ENCODE results near the gene DDX10.

Gene DDX10

DNA sequence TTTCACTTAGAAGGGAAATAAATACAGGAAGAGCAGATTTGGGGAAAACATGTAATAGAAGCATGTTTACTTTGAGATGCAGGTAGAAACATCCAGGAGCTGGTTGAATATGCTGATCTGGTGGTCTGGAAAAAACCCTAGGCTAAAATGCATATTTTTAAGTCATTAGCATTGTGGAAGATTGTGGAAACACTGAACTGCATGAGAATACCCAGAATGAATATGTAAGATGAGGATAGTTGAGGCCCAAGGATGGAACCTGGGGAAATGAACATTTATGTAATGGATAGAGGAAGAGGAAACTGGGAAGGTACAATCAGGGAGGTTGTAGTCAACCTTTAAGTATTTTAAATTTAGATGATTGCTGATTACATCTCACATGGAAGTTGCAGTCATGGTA, 269.4 kb downstream of the DDX10 start:
- H3K4me3 ChIP-seq, result no peak overlapping the region
- in situ Hi-C loops (cut with MboI; ENCODE audit: low sequenced_read_pairs), result no loop called here
- no peak for DNase-seq (ENCODE audit: low spot score in 2 of 2)
- H3K27me3 ChIP-seq (ENCODE audit: low read depth), result no peaks in the 10 kb centered on the region
- H3K36me3 ChIP-seq (replicated peaks), result no peaks in the 10 kb centered on the region
- no peaks in the 10 kb centered on the region for H3K9me3 ChIP-seq
- H3K4me1 ChIP-seq, result peaks cover 19% of the 10 kb centered on the region

- peaks cover 20% of the 10 kb centered on the region for H3K4me1 ChIP-seq
- H3K9me3 ChIP-seq, result no peaks in the 10 kb centered on the region
- no peak for DNase-seq (ENCODE audit: low spot score in 2 of 2)
- in situ Hi-C loops (cut with MboI; ENCODE audit: low sequenced_read_pairs), result no loop called here
- no peak overlapping the region for H3K4me3 ChIP-seq
- no peaks in the 10 kb centered on the region for H3K27me3 ChIP-seq (ENCODE audit: low read depth)
- H3K36me3 ChIP-seq (replicated peaks), result no peaks in the 10 kb centered on the region
Measured at GRCh38 chr11:108934696-108935095, 269.8 kb downstream of the DDX10 start.

- Histone ChIP-seq H3K36me3 (replicated peaks) (no peaks in the 10 kb centered on the region), H3K9me3 (no peaks in the 10 kb centered on the region), H3K4me1 (peaks cover 20% of the 10 kb centered on the region), H3K27me3 (ENCODE audit: low read depth) (no peaks in the 10 kb centered on the region), H3K4me3 (no peak overlapping the region)
- DNase-seq (ENCODE audit: low spot score in 2 of 2), result no peak
- in situ Hi-C loops (cut with MboI; ENCODE audit: low sequenced_read_pairs), result no loop called here
Measured at GRCh38 chr11:108937746-108938145, 272.9 kb downstream of the DDX10 start.

DNA sequence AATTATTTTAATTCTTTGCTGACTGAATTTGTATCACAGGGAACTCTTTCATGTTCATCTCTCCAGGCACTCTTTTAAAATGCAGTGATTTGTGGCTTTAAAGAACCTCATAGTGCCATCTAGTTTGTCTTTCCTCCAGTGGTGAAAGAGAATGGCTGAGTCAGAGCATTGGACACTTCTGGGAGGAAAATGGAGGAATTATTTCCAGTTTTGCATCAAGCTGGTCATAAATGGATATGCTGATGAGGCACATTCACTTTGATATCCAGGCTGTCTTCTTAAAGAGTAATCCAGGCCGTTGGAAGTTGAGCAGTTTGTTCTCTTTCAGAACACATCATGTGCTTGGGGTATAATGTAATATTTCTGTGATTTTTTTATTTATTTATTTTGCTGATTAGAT, 273.7 kb downstream of the DDX10 start:
- H3K27me3 ChIP-seq (ENCODE audit: low read depth), result no peaks in the 10 kb centered on the region
- no peaks in the 10 kb centered on the region for H3K9me3 ChIP-seq
- in situ Hi-C loops (cut with MboI; ENCODE audit: low sequenced_read_pairs), result no loop called here
- H3K36me3 ChIP-seq (replicated peaks), result no peaks in the 10 kb centered on the region
- peaks cover 20% of the 10 kb centered on the region for H3K4me1 ChIP-seq
- H3K4me3 ChIP-seq, result no peak overlapping the region
- DNase-seq (ENCODE audit: low spot score in 2 of 2), result peak; percentile 31 to 75

DNA sequence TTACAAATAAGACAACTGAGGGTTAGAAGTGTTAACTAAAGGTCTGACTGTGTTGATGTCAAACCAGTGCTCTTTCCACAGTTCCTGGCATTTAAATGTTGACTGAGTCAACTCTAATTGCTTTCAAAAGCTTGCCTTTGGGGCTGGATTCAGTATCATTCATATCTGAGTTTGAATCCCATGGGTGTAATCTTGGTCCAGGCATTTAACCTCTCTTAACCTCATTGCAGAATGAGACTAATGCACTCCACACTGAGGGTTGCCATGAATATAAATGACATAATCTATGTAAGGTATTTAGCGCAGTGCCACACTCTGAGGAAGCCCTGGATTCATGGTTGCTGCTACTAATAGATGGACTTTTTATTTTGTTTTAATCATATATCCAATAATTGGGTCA, 274.3 kb downstream of the DDX10 start:
- Histone ChIP-seq H3K36me3 (replicated peaks) (no peaks in the 10 kb centered on the region), H3K27me3 (ENCODE audit: low read depth) (no peaks in the 10 kb centered on the region), H3K9me3 (no peaks in the 10 kb centered on the region), H3K4me3 (no peak overlapping the region), H3K4me1 (peaks cover 20% of the 10 kb centered on the region)
- peak; percentile 27 for DNase-seq (ENCODE audit: low spot score in 2 of 2)
- in situ Hi-C loops (cut with MboI; ENCODE audit: low sequenced_read_pairs), result no loop called here

DNA sequence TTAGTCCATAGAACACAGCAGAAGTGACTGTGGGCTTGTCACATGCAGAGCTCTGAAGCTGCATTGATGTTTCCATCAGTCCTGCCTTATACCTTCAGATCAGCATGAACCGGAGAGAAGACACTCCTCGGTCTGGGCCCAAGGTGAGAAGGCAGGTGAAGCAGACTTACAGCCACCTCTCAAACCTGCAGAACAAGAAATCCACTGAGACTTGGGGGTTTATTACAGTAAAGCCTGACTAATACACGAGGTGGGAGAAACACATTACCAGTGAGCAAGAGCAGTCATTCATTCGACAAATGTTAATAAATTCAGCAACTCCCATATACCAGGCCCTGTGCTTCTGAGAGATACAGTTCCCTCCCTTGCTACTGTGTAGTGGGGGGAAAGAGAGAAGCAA, 279.0 kb downstream of the DDX10 start:
- H3K4me1 ChIP-seq, result peaks cover 6% of the 10 kb centered on the region
- H3K36me3 ChIP-seq (replicated peaks), result no peaks in the 10 kb centered on the region
- DNase-seq (ENCODE audit: low spot score in 2 of 2), result no peak
- H3K4me3 ChIP-seq, result no peak overlapping the region
- in situ Hi-C loops (cut with MboI; ENCODE audit: low sequenced_read_pairs), result no loop called here
- H3K27me3 ChIP-seq (ENCODE audit: low read depth), result no peaks in the 10 kb centered on the region
- H3K9me3 ChIP-seq, result no peaks in the 10 kb centered on the region

GRCh38 chr11:108944471-108945178, 279.8 kb downstream of the DDX10 start:
- DNase-seq (ENCODE audit: low spot score in 2 of 2), result no peak
- in situ Hi-C loops (cut with MboI; ENCODE audit: low sequenced_read_pairs), result no loop called here
- no peak overlapping the region for H3K4me3 ChIP-seq
- no peaks in the 10 kb centered on the region for H3K36me3 ChIP-seq (replicated peaks)
- no peaks in the 10 kb centered on the region for H3K9me3 ChIP-seq
- H3K27me3 ChIP-seq (ENCODE audit: low read depth), result no peaks in the 10 kb centered on the region
- H3K4me1 ChIP-seq, result no peaks in the 10 kb centered on the region

- H3K36me3 ChIP-seq (replicated peaks), result no peaks in the 10 kb centered on the region
- no peaks in the 10 kb centered on the region for H3K27me3 ChIP-seq (ENCODE audit: low read depth)
- in situ Hi-C loops (cut with MboI; ENCODE audit: low sequenced_read_pairs), result no loop called here
- H3K4me3 ChIP-seq, result no peak overlapping the region
- H3K9me3 ChIP-seq, result no peaks in the 10 kb centered on the region
- no peak for DNase-seq (ENCODE audit: low spot score in 2 of 2)
- no peaks in the 10 kb centered on the region for H3K4me1 ChIP-seq
Measured at GRCh38 chr11:108945341-108945740, 280.5 kb downstream of the DDX10 start.

DNA sequence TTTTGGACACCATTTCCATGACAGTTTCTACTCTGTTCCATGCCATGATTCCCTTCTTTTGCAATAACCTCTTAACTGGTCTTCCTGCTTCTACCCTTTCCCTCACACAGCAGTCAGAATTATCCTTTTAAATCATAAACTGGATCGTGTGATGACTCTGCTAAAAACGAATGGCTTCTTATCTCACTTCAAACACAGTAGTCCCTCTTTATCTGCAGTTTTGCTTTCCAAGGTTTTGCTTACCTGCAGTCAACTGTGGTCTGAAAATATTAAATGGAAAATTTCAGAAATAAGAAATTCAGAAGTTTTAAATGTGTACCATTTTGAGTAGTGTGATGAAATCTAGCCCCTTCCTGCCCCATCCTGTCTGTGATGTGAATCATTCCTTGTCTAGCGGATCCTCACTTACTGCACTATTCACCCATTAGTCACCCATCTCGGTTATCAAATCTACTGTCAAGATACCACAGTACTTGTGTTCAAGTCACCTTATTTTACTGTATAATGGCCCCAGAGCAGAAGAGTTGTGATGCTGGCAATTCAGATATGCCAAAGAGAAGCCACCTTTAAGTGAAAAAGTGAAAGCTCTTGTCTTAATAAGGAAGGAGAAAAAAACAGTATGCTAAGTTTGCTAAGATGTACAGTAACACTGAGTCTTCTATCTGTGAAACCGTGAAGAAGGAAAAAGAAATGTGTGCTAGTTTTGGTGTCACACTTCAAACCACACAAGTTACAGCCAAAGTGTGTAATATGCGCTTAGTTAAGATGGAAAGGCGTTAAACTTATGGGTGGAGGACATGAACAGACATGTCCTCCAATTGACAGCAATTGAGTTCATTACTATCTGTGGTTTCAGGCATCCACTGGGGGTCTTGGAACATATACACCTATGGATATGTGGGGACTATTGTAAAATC, 283.0 kb downstream of the DDX10 start:
- Histone ChIP-seq H3K4me1 (no peaks in the 10 kb centered on the region), H3K4me3 (no peak overlapping the region), H3K36me3 (replicated peaks) (no peaks in the 10 kb centered on the region), H3K9me3 (no peaks in the 10 kb centered on the region), H3K27me3 (ENCODE audit: low read depth) (no peaks in the 10 kb centered on the region)
- in situ Hi-C loops (cut with MboI; ENCODE audit: low sequenced_read_pairs), result no loop called here
- no peak for DNase-seq (ENCODE audit: low spot score in 2 of 2)

GRCh38 chr11:108958368-108959104, 293.7 kb downstream of the DDX10 start:
- Histone ChIP-seq H3K4me3 (no peak overlapping the region), H3K36me3 (replicated peaks) (no peaks in the 10 kb centered on the region), H3K4me1 (peaks cover 12% of the 10 kb centered on the region), H3K27me3 (ENCODE audit: low read depth) (no peaks in the 10 kb centered on the region), H3K9me3 (no peaks in the 10 kb centered on the region)
- in situ Hi-C loops (cut with MboI; ENCODE audit: low sequenced_read_pairs), result no loop called here
- peak in 1 of 2 experiments; percentile 38 for DNase-seq (ENCODE audit: low spot score in 2 of 2)

GRCh38 chr11:108959105-108959761, 294.4 kb downstream of the DDX10 start:
- Histone ChIP-seq H3K27me3 (ENCODE audit: low read depth) (no peaks in the 10 kb centered on the region), H3K4me1 (peaks cover 12% of the 10 kb centered on the region), H3K4me3 (no peak overlapping the region), H3K9me3 (no peaks in the 10 kb centered on the region), H3K36me3 (replicated peaks) (no peaks in the 10 kb centered on the region)
- in situ Hi-C loops (cut with MboI; ENCODE audit: low sequenced_read_pairs), result no loop called here
- DNase-seq (ENCODE audit: low spot score in 2 of 2), result no peak

- H3K9me3 ChIP-seq, result no peaks in the 10 kb centered on the region
- no peak overlapping the region for H3K4me3 ChIP-seq
- H3K27me3 ChIP-seq (ENCODE audit: low read depth), result no peaks in the 10 kb centered on the region
- in situ Hi-C loops (cut with MboI; ENCODE audit: low sequenced_read_pairs), result no loop called here
- H3K4me1 ChIP-seq, result peaks cover 12% of the 10 kb centered on the region
- no peak for DNase-seq (ENCODE audit: low spot score in 2 of 2)
- H3K36me3 ChIP-seq (replicated peaks), result no peaks in the 10 kb centered on the region
Measured at GRCh38 chr11:108959874-108960273, 295.0 kb downstream of the DDX10 start.

GRCh38 chr11:108960501-108960900, 295.6 kb downstream of the DDX10 start:
- Histone ChIP-seq H3K9me3 (no peaks in the 10 kb centered on the region), H3K27me3 (ENCODE audit: low read depth) (no peaks in the 10 kb centered on the region), H3K4me1 (peaks cover 12% of the 10 kb centered on the region), H3K36me3 (replicated peaks) (no peaks in the 10 kb centered on the region), H3K4me3 (no peak overlapping the region)
- no peak for DNase-seq (ENCODE audit: low spot score in 2 of 2)
- in situ Hi-C loops (cut with MboI; ENCODE audit: low sequenced_read_pairs), result no loop called here
